Dedifferentiated amniotic fluid mesenchymal stem cell (primary cell): ENCODE measurements around the gene CCDC87.
A peak's percentile ranks its signal among the peaks of the same experiment; 100 is the strongest.
"Not testable (repeated sequence)": the region's sequence is repeated elsewhere in the genome, so short reads cannot be mapped to it uniquely, and the experiment has no call there.

ENCODE experiments used
- DNase-seq: peaks from one replicate; pipeline ENCODE4 v3.0.0-alpha.2; 2016; ENCODE audit errors: extremely low spot score

The CCDC87 gene

GRCh38 chr11:66556086-66556485 lies 36.8 kb downstream of the CCDC87 start:
- DNase-seq: no peak

- DNase-seq: no peak
These were observed 37.4 kb downstream of the CCDC87 start for GRCh38 chr11:66555416-66555815.

GRCh38 chr11:66554602-66555001 lies 38.3 kb downstream of the CCDC87 start:
- DNase-seq: no peak

GRCh38 chr11:66550887-66551286 lies 42.0 kb downstream of the CCDC87 start:
- no peak for DNase-seq

- DNase-seq: no peak
These were observed 43.2 kb downstream of the CCDC87 start for GRCh38 chr11:66549696-66550095.

GRCh38 chr11:66548774-66549630 lies 43.9 kb downstream of the CCDC87 start:
- no peak for DNase-seq

GRCh38 chr11:66548041-66548440 lies 44.8 kb downstream of the CCDC87 start:
- no peak for DNase-seq

- DNase-seq: no peak
These were observed 45.2 kb downstream of the CCDC87 start for GRCh38 chr11:66547662-66548009.

- no peak for DNase-seq
These were observed 45.7 kb downstream of the CCDC87 start for GRCh38 chr11:66546966-66547661.

GRCh38 chr11:66546368-66546965 lies 46.4 kb downstream of the CCDC87 start, which contains the start of gene ACTN3:
TSS of gene ACTN3 (plus strand) at chr11:66546903. CDS start at chr11:66546938, 35 bp downstream.
- DNase-seq: no peak

- peak; percentile 96 for DNase-seq
These were observed 47.0 kb downstream of the CCDC87 start, which contains the start of gene ZDHHC24 for GRCh38 chr11:66545701-66546367. TSS of gene ZDHHC24 (minus strand) at chr11:66546048. CDS start at chr11:66546003, 45 bp downstream.

- DNase-seq: not testable (repeated sequence)
These were observed 47.9 kb downstream of the CCDC87 start for GRCh38 chr11:66544952-66545351.

GRCh38 chr11:66543263-66544107 lies 49.4 kb downstream of the CCDC87 start:
- DNase-seq: no peak

GRCh38 chr11:66542362-66542761 lies 50.5 kb downstream of the CCDC87 start:
- DNase-seq: peak; percentile 21

- DNase-seq: no peak
These were observed 51.0 kb downstream of the CCDC87 start for GRCh38 chr11:66541892-66542291.

- DNase-seq: not testable (repeated sequence)
These were observed 52.3 kb downstream of the CCDC87 start for GRCh38 chr11:66540598-66540997.
